GM12891 (cell line): ENCODE measurements around the gene TRAT1.

ENCODE experiments used
- POLR2A ChIP-seq: IDR thresholded peaks from 2 replicates; pipeline ENCODE4 v1.6.1; 2011; ENCODE audit warnings: low read depth, low read length, control low read depth
- POLR2AphosphoS5 ChIP-seq: IDR thresholded peaks from 2 replicates; pipeline ENCODE4 v1.6.1; 2011; ENCODE audit warnings: low read depth, low read length, control low read depth

- TF ChIP-seq POLR2A (no peak), POLR2AphosphoS5 (no peak)
Observed at GRCh38 chr3:108838436-108838835, 15.8 kb downstream of the TRAT1 start.
